NCI-H524 treated with DMSO at 0.1 percent for 48 hours (cell line): ENCODE data around the gene TUFT1.
"Not testable (repeated sequence)": the region's sequence is repeated elsewhere in the genome, so short reads cannot be mapped to it uniquely, and the experiment has no call there.

ENCODE experiments used
- DNase-seq: peaks from one replicate; lab custom pipeline; 2025; lab: John Stamatoyannopoulos, UW

Gene TUFT1

DNA sequence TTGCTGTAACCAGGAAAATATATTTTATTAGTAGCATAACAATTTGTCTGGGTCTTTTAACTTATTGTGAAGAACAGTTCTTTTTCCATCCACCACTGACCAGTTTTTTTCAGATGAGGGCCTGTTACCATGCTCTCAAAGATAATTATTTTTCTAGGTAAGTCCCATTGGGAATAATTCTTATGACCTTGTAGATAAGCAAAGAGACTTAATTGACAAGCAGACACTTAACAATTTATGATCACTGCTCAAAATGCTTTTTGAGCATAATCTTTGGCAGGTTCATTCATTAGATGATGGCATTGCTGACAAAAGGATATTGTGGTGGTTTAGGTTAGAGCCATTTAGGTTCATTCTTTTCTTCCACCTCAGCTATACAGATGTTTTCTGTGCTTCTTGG lies 78.4 kb downstream of the TUFT1 start:
- DNase-seq = no peak

DNA sequence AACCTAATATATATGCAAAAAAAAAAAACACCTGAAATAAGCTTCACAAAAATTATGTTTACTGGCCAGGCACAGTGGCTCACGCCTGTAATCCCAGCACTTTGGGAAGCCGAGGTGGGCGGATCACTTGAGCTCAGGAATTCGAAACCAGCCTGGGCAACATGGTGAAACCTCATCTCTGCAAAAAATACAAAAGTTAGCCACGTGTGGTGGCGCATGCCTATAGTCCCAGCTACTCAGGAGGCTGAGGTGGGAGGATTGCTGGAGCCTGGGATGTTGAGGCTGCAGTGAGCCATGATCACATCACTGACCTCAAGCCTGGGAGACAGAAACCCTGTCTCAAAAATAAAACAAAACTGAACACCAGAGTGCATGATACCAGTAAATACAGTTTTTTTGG lies 78.9 kb downstream of the TUFT1 start:
- DNase-seq = not testable (repeated sequence)

DNA sequence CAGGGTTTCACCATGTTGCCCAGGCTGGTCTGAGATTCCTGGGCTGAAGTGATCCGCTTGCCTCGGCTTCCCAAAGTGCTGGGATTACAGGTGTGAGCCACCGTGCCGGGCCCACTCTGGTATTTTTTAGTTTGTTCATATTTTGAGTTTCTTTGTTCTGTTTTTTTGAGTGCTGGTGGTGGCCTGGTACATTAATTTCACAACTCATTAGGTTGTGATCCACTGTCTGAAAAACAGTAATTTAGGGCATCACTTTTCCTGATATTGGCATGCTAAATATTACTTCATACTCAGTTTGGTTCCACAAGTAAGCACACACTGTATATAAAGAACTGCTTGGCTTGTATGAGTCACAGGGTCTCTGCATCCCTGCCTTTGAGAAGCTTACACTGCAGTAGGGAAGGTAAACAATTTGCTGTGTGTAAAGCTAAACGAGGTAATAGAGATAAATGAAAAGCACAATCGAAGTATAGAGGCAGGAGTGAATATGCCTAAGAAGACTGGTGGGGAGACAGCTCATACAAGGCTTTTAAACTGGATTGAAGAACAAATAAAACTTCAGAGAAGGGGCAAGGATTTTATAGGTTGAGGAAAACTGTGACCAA lies 79.5 kb downstream of the TUFT1 start:
- DNase-seq = no peak

DNA sequence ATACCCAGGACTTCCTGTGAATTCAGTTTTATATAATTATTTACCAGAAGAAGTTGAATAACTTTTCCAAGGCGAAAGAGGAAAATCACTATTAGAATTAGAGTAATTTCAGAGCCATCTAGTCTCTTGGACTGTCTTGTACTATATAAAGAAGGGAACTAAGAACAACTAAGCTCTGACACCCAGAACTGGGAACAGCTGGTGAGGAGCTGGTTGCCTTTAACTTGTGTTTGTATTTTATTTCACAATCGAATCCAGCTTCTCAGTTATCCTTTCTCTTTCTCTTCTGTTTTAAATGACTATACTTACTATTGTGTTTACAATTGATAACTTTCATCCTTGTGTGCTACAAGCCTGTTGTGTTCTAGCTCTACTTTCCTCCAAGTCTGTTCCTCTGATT lies 80.2 kb downstream of the TUFT1 start:
- DNase-seq = no peak

DNA sequence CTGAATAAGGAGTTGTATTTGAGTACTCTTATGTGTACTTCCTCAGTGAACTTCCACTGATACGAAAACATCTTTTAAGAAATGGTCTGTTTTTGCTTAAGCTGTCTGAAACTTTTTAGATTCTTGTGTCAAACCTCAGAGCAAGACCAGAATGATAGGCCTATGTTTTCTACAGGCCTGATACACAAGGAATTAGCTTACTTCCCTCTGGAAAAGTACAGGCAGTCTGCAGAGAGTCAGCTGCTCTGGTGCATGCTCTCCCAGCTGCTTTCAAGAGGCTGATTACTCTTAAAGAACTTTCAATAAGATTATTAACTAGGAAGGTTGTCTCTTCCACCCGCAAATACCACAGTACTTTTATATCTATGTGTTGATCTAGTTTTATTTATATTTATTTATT lies 81.2 kb downstream of the TUFT1 start:
- no peak for DNase-seq

DNA sequence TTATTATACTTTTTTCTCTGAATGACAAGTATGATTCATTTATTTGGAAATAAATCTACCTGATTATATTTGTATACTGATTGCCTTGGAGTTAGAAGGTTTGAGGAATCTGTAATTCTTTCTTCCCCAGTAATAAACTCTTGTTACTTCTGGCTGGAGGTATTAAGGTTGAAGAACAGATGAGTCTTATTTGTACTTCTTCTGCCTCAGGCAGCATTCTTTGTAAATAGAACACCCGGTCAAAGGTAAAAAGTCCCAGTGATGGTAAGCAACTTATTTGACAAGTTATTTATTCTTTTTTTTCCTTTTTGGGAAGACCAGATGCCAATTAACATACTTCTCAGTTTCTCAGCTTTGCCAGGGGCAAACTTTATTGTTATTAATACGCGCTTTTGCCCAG lies 84.7 kb downstream of the TUFT1 start:
- DNase-seq = no peak

DNA sequence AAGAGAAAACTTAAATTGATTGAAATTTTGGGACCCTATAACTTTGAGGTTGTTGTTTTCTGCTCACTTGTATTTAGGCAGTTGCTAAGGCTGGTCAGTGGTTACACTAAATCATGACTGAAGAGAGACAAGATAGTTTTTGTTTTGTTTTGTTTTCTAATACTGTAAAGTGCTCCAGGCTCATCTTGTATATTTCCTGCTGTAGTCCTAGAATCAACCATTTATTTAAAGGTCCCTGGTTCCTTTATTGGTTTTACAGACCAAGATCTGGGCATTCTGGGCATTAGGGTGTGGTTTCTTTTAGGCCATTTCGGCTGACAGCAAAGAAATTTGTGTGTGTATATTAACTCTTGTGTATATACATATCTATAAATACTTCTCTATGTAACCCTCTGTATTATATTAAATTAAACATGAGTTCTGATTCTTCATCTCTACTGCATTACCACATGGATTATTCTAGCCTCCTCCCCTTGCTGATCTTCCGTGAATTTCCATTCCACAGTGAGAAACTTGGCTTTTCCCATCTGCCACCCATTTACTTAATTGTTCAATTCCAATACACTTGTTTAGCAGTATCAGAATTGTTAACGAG lies 86.7 kb downstream of the TUFT1 start:
- DNase-seq = no peak

DNA sequence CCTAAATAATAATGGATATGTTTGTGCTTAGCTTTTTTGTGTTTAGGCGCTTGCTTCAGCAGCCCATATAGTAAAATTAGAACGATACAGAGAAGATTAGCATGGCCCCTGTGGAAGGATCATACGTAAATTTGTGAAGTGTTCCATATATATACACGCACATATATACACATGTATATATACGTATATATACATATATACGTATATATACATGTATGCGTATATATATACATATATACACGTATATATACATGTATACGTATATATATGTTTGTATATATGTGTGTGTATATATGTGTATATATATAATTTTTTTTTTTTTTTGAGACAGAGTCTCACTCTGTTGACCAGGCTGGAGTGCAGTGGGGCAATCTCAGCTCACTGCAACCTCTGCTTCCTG lies 89.2 kb downstream of the TUFT1 start:
- DNase-seq = no peak
